GM12891 (cell line): ENCODE results near the gene DNAJB4.

ENCODE experiments used
- POLR2A ChIP-seq: IDR thresholded peaks from 2 replicates; pipeline ENCODE4 v1.6.1; 2011; ENCODE audit warnings: low read depth, low read length, control low read depth
- POLR2AphosphoS5 ChIP-seq: IDR thresholded peaks from 2 replicates; pipeline ENCODE4 v1.6.1; 2011; ENCODE audit warnings: low read depth, low read length, control low read depth

DNA sequence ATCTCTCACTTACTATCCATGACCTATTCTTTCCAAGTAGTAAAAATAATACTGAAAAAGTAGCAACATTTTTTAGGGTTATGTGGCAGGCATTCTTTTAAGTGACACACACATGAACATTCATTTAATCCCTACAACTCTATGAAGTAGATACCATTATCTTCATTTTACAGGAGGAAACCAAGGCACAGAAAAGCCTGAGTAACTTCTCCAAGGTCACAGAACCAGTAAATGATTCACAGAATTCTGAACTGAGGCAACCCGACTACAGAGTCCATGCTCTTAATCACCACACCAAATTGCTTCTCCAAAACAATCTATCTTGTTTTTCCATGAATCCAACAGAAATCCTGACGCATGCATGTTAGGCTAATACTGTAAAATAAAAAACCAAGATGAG, 43.3 kb upstream of the DNAJB4 start:
- TF ChIP-seq POLR2AphosphoS5, result no peak
- TF ChIP-seq POLR2A, result no peak
